ENCODE data around the gene PYY.

Gene PYY

GRCh38 chr17:43913584-43913983, 40.2 kb downstream of the PYY start:
- DNase-seq (ENCODE audit: low spot score): no peak
- TF ChIP-seq CTCF (IDR thresholded peaks at IDR 0.05; ENCODE audit: extremely low read depth, missing control alignments): no peak

GRCh38 chr17:43912635-43913304, 41.0 kb downstream of the PYY start:
- DNase-seq (ENCODE audit: low spot score): no peak
- no peak for TF ChIP-seq CTCF (IDR thresholded peaks at IDR 0.05; ENCODE audit: extremely low read depth, missing control alignments)

GRCh38 chr17:43911904-43912303, 41.8 kb downstream of the PYY start:
- no peak for TF ChIP-seq CTCF (IDR thresholded peaks at IDR 0.05; ENCODE audit: extremely low read depth, missing control alignments)
- no peak for DNase-seq (ENCODE audit: low spot score)

- no peak for DNase-seq (ENCODE audit: low spot score)
These were observed 44.1 kb downstream of the PYY start for GRCh38 chr17:43909537-43910231.

GRCh38 chr17:43907998-43908721, 45.6 kb downstream of the PYY start:
- no peak for DNase-seq (ENCODE audit: low spot score)
- TF ChIP-seq CTCF (IDR thresholded peaks at IDR 0.05; ENCODE audit: extremely low read depth, missing control alignments): no peak

More at GRCh38 chr17:43909537-43910231, 44.1 kb downstream of the PYY start:
- no peak for TF ChIP-seq CTCF (IDR thresholded peaks at IDR 0.05; ENCODE audit: extremely low read depth, missing control alignments)

- no peak for TF ChIP-seq CTCF (IDR thresholded peaks at IDR 0.05; ENCODE audit: extremely low read depth, missing control alignments)
- peak; percentile 55 for DNase-seq (ENCODE audit: low spot score)
These were observed 46.2 kb downstream of the PYY start, which contains the start of gene MPP2 for GRCh38 chr17:43907425-43907981. MPP2 (minus strand) TSS chr17:43907536; CDS start chr17:43904460, 3,076 bp downstream.
